Naive thymus-derived CD8-positive, alpha-beta T cell (primary cell): Measurements from ENCODE around the gene KIF26B. TPM values are rescaled to one million over a fixed set of nuclear protein-coding genes. Genes with fewer than 3 reads are reported as not detected.
"Not testable (repeated sequence)": the region's sequence is repeated elsewhere in the genome, so short reads cannot be mapped to it uniquely, and the experiment has no call there.

Experiments
- ATAC-seq, 2 donors: fragments of 150-1000 bp; cut with Tn5 transposase in 1 of 2; sonication (Bioruptor Pico), chemical (Tn5 transposase) in 1 of 2; 1 replicate in 1 of 2; 2 replicates in 1 of 2; pipeline ENCODE4 v1.10.0; 2021; ENCODE audit warnings: mild to moderate bottlenecking in 2 of 2, moderate library complexity in 2 of 2
- POLR2A ChIA-PET: fragments of 350-600 bp; sonication (Branson Sonifier 250); formaldehyde crosslinking; loops from one replicate; lab custom pipeline; 2021; ENCODE audit warnings: antibody characterized with exemption; lab: Charles Lee
- DNase-seq, 10 donors: peaks; one replicate each; pipeline versions ENCODE4 v3.0.0 to v3.0.0-alpha.2; 2020 to 2022
- H3K27ac Mint-ChIP-seq, 10 donors: one replicate each; pipeline ENCODE4 v1.8.0; 2020 to 2022; ENCODE audit warnings: mild to moderate bottlenecking in 10 of 10, mixed read lengths in 10 of 10, moderate library complexity in 4 of 10, inconsistent platforms in 1 of 10
- H3K27me3 Mint-ChIP-seq, 5 donors: one replicate each; pipeline ENCODE4 v1.8.0; 2021 to 2022; ENCODE audit warnings: mixed read lengths in 5 of 5
- H3K36me3 Mint-ChIP-seq, 3 donors: one replicate each; pipeline ENCODE4 v1.8.0; 2020 to 2022; ENCODE audit warnings: mixed read lengths in 3 of 3, mild to moderate bottlenecking in 2 of 3, inconsistent platforms in 1 of 3
- H3K4me1 Mint-ChIP-seq, 4 donors: one replicate each; pipeline ENCODE4 v1.8.0; 2021 to 2022; ENCODE audit warnings: mixed read lengths in 4 of 4
- H3K4me3 Mint-ChIP-seq, 10 donors: one replicate each; pipeline ENCODE4 v1.8.0; 2020 to 2022; ENCODE audit warnings: mild to moderate bottlenecking in 10 of 10, mixed read lengths in 10 of 10, moderate library complexity in 6 of 10, inconsistent platforms in 1 of 10
- H3K9me3 Mint-ChIP-seq, 9 donors: one replicate each; pipeline ENCODE4 v1.8.0; 2020 to 2022; ENCODE audit warnings: mixed read lengths in 9 of 9, mild to moderate bottlenecking in 3 of 9, inconsistent platforms in 1 of 9, moderate library complexity in 1 of 9
- polyA plus RNA-seq, 3 donors: library from polyadenylated mRNA; unstranded; fragments of 300-500 nt; fragmentation: Illumina TruSeq; gene quantifications; one replicate each; pipeline ENCODE4 v1.2.3, GENCODE V29; 2021
- total RNA-seq, 8 experiments: library from RNA in 2 of 8; stranded (reverse) in 2 of 8; gene quantifications; one replicate each; pipeline ENCODE4 v1.2.3 and lab custom pipeline; 2021 to 2026

Gene KIF26B
- total and polyA plus RNA-seq, 5 experiments from 2014 or later: 0.08 to 0.16 TPM; not detected in 3

DNA sequence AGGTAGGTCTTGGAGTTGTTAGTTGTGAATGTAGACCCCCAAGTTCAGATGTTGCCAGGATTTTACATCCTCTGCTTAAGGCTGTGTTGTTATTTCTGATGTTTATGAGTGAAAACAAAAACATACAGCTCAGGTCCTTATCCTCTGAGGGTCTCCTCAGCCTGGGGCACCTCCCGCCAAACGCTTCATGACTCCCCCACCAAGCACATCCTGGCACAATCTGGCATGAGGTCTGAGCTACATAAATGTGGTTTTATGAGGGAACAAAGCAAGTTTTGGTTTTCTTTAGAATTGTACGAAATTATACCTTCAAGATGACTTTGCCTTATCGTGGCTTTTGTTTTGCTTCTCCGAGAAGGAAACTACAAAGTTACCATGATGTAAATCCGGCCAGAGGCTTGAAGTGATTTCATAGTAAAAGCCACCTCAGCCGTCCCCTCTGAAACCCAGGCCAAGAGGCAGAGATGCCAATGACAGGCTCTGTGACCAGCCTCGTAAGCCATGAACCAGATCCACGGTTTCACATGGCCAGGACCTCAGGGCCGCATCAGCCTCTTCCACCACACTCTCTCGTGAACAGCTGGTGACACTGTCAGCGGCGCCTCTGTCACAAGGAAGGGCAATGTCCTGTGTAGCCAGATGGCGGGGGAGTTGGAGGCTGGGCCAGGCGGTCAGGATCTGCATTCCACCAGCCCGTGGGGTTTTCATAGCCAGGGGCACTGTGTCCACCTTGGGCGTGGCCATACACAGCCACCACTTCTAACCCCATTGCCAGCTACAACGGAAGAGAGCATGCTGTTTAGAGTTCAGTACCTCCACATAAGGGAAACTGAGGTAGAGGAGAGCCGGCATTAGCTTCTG lies 199.4 kb downstream of the KIF26B start:
- ATAC-seq (no peak), DNase-seq (peak in 1 of 10 donors; percentile 31)
- no peaks in the 10 kb centered on the region for H3K36me3 Mint-ChIP-seq
- H3K4me3 Mint-ChIP-seq: peak overlapping the region in 2 of 10 donors; percentile 12 to 22
- POLR2A ChIA-PET: no interaction called here
- peaks cover 0 to 5% (median 0%) of the 10 kb centered on the region in 4 donors for H3K4me1 Mint-ChIP-seq
- no peaks in the 10 kb centered on the region for H3K9me3 Mint-ChIP-seq
- peak overlapping the region in 3 of 10 donors; percentile 11 to 66 (median 21) for H3K27ac Mint-ChIP-seq
- peaks cover 0 to 5% (median 2%) of the 10 kb centered on the region in 5 donors for H3K27me3 Mint-ChIP-seq

DNA sequence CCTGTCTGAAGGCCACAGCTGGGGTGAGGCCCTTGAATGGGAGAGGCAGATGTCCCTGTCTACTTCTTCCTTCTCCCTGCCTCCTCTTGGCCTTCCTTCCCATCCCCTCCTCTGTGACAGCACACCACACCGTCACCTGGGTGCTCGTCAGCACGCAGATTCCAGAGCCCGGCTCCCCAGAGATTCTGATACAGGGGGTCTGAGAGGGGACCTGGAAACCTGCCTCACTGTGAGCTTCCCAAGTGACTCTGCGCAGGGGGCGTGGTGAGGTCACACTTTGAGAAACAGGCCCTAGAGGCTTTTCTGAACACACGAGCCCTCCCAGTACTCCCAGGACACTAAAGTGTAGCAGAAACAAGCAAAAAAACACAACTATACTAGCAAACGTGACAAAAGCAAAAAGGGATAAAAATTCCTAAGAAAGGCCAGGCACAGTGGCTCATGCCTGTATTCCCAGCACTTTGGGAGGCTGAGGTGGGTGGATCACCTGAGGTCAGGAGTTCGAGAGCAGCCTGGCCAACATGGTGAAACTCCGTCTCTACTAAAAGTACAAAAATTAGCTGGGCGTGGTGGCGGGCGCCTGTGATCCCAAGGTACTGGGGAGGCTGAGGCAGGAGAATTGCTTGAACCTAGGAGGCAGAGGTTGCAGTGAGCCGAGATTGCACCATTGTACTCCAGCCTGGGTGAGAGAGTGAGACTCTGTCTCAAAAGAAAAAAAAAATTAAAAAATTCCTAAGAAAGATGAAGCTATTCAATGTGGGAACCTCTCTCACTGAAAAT lies 201.3 kb downstream of the KIF26B start:
- H3K36me3 Mint-ChIP-seq, H3K9me3 Mint-ChIP-seq, H3K4me1 Mint-ChIP-seq, DNase-seq, POLR2A ChIA-PET, ATAC-seq, H3K27me3 Mint-ChIP-seq, H3K27ac Mint-ChIP-seq: not testable (repeated sequence)
- peak overlapping the region in 1 of 10 donors; percentile 66 for H3K4me3 Mint-ChIP-seq

DNA sequence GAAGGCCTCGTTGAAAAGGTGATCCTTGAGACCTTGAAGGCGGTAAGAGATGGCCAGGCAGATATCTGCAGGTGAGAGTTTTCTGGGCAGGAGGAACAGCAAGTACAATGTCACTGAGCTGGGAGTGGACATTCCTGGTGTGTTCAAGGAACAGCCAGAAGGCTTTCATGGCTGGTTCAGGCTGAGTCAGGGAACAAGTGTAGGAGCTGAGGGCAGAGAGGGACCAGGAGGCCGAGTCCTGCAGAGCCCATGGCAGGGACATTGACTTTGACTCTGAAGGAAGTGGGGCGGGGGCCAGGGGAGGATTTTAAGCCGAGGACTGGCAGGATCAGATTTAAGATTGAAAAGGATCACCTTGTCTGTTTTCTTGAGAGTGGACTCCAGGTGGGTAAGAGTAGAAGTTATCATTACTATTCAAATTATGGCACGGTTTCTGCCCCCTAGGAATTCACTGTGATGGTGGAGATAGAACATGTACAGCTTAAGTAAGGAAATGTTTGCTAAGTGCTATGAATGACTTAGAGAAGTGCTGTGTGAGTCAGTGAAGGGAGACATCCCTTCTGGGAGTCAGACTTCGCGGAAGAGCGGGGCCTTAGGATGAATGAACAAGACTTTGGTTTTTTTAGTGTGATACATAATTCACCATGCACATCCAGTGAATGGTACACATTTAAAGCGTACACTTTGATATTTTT lies 202.3 kb downstream of the KIF26B start:
- Mint-ChIP-seq H3K4me1 (peaks cover 0 to 5% (median 0%) of the 10 kb centered on the region in 4 donors), H3K4me3 (no peak overlapping the region), H3K36me3 (no peaks in the 10 kb centered on the region), H3K27ac (peak overlapping the region in 1 of 10 donors; percentile 54), H3K27me3 (peaks cover 0 to 2% (median 0%) of the 10 kb centered on the region in 5 donors), H3K9me3 (no peaks in the 10 kb centered on the region)
- no peak for ATAC-seq
- POLR2A ChIA-PET: no interaction called here
- DNase-seq: no peak

DNA sequence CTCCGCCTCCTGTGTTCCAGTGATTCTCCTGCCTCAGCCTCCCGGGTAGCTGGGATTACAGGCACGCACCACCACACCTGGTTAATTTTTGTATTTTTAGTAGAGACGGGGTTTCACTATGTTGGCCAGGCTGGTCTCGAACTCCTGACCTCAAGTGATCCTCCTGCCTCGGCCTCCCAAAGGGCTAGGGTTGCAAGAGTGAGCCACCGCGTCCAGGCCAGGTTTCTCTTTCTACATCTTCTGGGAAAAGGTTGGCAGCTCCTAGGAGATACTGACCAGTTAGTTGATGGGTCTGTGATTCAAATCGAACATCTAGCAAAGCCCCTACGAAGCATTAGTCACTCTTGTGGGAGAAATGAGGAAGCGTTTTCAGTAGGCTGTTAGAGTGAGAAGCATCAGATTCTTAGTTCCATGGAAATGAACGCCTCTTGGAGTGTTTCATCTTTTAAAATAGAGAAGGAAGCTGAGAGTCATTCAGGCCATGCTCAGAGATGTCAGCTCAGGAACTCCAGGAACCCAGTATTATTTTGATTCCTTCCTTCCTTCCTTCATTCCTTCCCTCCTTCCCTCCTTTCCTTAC lies 204.4 kb downstream of the KIF26B start:
- H3K9me3 Mint-ChIP-seq, H3K27ac Mint-ChIP-seq, ATAC-seq, H3K4me3 Mint-ChIP-seq, POLR2A ChIA-PET, H3K4me1 Mint-ChIP-seq, H3K36me3 Mint-ChIP-seq, H3K27me3 Mint-ChIP-seq, DNase-seq: not testable (repeated sequence)

DNA sequence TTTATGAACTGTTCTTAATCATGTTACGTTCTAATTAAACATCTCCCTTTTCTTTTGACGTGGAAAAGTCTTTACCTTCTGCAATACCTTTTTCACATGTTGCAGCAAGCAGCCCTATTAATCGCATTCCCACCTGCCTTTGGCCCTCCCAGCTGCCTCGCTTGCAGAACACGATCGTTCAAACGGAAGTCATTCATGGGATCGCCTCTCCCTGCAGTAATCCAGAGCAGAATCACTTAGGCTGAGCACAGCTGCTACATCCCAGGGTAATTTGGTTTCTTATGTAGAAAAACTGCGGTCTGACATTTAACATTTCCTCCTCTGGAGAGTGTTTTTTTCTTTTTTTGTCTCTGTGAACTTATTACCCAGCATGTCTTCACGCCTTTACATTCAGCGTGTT lies 206.3 kb downstream of the KIF26B start:
- peaks cover 0 to under 1% (median 0%) of the 10 kb centered on the region in 5 donors for H3K27me3 Mint-ChIP-seq
- DNase-seq (no peak), ATAC-seq (no peak)
- H3K36me3 Mint-ChIP-seq: no peaks in the 10 kb centered on the region
- H3K4me1 Mint-ChIP-seq: peaks cover 5 to 7% (median 6%) of the 10 kb centered on the region in 4 donors
- H3K9me3 Mint-ChIP-seq: peaks cover 0 to 7% (median 0%) of the 10 kb centered on the region in 9 donors
- POLR2A ChIA-PET: no interaction called here
- no peak overlapping the region for H3K4me3 Mint-ChIP-seq
- H3K27ac Mint-ChIP-seq: no peak overlapping the region

DNA sequence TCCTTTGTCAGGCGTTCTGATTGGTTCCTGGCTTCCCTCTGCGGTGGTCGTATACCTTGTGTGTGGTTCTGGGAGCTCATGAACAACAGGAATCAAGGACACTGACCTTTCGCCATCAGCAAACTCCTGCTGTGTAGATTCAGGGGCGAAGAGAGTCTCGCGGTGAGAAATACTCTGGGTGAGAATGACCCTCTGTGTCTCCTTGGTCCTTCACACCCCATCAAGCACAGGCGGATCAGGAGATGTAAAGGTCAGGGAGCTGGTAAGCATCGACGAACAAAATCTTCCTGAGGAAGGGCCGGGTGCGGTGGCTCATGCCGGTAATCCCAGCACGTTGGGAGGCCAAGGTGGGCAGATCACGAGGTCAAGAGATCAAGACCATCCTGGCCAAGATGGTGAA lies 207.2 kb downstream of the KIF26B start:
- DNase-seq: no peak
- peaks cover 5 to 7% (median 6%) of the 10 kb centered on the region in 4 donors for H3K4me1 Mint-ChIP-seq
- no peak overlapping the region for H3K27ac Mint-ChIP-seq
- no peak for ATAC-seq
- POLR2A ChIA-PET: no interaction called here
- peaks cover 0 to 7% (median 0%) of the 10 kb centered on the region in 9 donors for H3K9me3 Mint-ChIP-seq
- no peak overlapping the region for H3K4me3 Mint-ChIP-seq
- H3K36me3 Mint-ChIP-seq: no peaks in the 10 kb centered on the region
- no peaks in the 10 kb centered on the region for H3K27me3 Mint-ChIP-seq

DNA sequence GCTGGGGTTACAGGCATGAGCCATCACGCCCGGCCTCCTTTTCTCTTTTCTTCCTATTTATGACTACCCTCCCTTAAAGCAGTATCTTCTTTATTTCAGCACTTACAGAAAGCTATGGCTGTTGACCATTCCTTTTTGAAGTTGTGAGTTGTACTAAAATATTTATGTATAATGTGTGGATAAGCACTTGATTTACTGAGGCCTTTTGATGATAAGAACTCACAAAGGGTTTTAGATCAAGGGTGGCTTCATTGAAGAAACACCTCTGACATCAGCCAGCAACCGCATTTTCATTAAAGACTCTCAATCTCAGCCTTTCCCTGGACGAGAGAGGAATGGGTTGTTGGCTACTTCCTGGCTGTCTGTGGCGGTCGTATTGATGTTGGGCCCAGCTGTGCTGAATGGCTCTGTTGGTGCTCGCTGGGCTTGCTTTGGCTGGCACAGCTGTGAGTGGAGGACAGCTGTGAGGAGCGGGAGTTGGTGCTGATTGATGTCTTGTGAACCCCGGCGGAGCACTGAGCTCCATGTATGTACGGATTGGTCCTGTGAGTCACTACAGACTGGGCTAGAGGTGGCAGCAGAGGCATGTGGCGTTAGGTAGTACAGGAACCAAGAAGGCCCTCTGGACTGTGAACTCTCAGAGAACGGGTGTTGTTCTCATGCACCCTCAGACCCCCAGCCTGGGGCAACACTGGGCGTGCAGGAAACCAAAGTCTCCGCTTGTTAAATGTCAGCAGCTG lies 208.8 kb downstream of the KIF26B start:
- peak overlapping the region in 3 of 10 donors; percentile 23 to 62 (median 27) for H3K27ac Mint-ChIP-seq
- no peaks in the 10 kb centered on the region for H3K36me3 Mint-ChIP-seq
- H3K9me3 Mint-ChIP-seq: peaks cover 0 to 7% (median 0%) of the 10 kb centered on the region in 9 donors
- POLR2A ChIA-PET: no interaction called here
- H3K4me1 Mint-ChIP-seq: peaks cover 5 to 7% (median 6%) of the 10 kb centered on the region in 4 donors
- H3K4me3 Mint-ChIP-seq: peak overlapping the region in 2 of 10 donors; percentile 39 to 48
- ATAC-seq (peak in 1 of 2 donors; percentile 20), DNase-seq (peak in 1 of 10 donors; percentile 6)
- no peaks in the 10 kb centered on the region for H3K27me3 Mint-ChIP-seq

DNA sequence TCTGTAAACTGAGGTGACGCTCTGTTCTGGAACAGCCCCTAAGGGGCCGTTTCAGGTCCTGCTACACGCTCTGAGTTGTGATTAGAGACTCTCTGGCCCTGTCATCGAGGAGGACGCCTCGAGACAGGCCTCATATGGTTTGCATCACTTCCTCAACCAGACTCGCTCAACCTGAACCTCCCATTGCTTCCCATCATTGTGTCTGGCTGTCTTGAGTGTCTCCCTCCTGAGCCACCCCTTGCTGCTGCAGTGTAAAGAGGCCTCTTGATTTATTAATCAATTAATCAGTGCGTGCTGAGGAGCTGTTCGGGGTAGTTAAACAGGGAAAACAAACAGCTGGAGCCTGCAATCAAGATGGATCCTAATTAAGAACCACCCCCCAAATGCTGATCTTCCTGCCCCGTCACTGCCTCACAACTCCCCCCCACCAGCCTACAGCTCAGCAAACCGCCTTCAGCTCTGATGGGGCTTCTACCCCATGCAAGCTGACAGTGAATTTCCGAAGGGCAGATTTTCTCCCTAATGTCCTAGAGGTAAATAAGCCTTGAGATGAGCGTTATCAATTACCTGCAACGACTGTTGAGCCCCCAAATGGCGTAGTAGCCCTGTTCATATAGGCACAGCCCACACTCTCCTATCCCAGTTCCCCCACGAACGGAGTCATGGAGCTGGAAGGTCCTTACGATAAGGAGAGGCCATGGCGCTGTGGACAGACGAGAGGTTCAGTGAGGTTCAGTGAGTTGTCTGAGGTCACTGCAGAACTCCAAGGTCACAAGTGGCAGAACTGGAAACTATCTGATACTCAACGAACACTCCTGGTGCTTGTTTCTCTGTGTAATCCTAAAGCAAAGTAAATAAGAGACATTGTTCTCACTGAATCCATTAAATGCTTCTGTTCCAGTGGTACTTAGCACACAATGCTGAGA lies 210.6 kb downstream of the KIF26B start:
- peak overlapping the region in 1 of 10 donors; percentile 5 for H3K4me3 Mint-ChIP-seq
- peaks cover 0 to 7% (median 0%) of the 10 kb centered on the region in 9 donors for H3K9me3 Mint-ChIP-seq
- peaks cover 0 to 3% (median 0%) of the 10 kb centered on the region in 5 donors for H3K27me3 Mint-ChIP-seq
- no peak for DNase-seq
- H3K27ac Mint-ChIP-seq: peak overlapping the region in 3 of 10 donors; percentile 20 to 53 (median 27)
- ATAC-seq: no peak
- H3K4me1 Mint-ChIP-seq: peaks cover 5 to 7% (median 6%) of the 10 kb centered on the region in 4 donors
- POLR2A ChIA-PET: no interaction called here
- H3K36me3 Mint-ChIP-seq: no peaks in the 10 kb centered on the region

DNA sequence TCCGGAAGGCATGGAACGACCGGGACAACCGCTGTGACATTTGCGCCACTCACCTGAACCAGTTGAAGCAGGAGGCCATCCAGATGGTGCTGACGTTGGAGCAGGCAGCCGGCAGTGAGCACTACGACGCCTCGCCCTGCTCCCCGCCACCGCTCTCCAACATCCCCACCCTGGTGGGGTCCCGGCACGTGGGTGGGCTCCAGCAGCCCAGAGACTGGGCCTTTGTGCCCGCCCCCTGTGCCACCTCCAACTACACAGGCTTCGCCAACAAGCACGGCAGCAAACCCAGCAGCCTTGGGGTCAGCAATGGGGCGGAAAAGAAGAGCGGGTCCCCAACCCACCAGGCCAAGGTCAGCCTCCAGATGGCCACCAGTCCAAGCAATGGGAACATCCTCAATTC lies 212.1 kb downstream of the KIF26B start:
- H3K4me3 Mint-ChIP-seq: no peak overlapping the region
- no peak overlapping the region for H3K27ac Mint-ChIP-seq
- no peaks in the 10 kb centered on the region for H3K36me3 Mint-ChIP-seq
- peaks cover 0 to 7% (median 0%) of the 10 kb centered on the region in 9 donors for H3K9me3 Mint-ChIP-seq
- no peak for ATAC-seq
- H3K4me1 Mint-ChIP-seq: peaks cover 5 to 7% (median 6%) of the 10 kb centered on the region in 4 donors
- H3K27me3 Mint-ChIP-seq: peaks cover 0 to 3% (median 0%) of the 10 kb centered on the region in 5 donors
- POLR2A ChIA-PET: no interaction called here
- no peak for DNase-seq

DNA sequence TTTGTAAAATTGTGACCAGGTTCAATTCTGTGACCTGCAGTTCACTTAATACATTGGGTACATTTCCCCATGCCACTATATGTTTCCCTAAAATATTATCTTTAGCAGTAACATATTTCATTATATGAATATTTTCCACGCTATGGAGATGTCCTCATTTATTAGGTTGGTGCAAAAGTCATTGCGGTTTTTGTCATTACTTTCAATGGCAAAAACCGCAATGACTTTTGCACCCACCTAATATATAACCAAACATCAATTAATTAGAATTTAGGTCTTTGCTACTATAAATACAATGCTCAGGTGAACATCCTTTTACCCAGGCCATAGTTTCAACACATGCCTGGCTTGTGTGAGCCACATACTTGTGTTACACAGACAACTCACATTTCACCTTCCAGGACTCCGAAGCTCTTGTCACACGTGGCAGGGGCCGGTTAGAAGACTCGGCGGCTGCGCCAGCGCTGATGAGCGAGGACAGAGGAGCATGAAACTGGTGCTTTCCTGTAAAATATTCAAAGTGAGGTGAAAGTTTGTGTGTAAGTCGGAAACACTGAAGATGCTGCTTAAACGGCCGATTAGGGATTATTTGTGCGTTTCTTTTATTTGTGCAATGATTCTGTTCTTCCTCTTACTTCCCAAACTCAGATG lies 215.5 kb downstream of the KIF26B start:
- DNase-seq (no peak), ATAC-seq (no peak)
- no peaks in the 10 kb centered on the region for H3K36me3 Mint-ChIP-seq
- H3K27me3 Mint-ChIP-seq: peaks cover 0 to 3% (median 0%) of the 10 kb centered on the region in 5 donors
- H3K27ac Mint-ChIP-seq: no peak overlapping the region
- H3K4me3 Mint-ChIP-seq: no peak overlapping the region
- no peaks in the 10 kb centered on the region for H3K9me3 Mint-ChIP-seq
- peaks cover 0 to 4% (median under 1%) of the 10 kb centered on the region in 4 donors for H3K4me1 Mint-ChIP-seq
- POLR2A ChIA-PET: no interaction called here
